MM.1S (cell line): ENCODE data around the gene NRM.

Experiments used
- DNase-seq: peaks from one replicate; pipeline ENCODE4 v3.0.0-alpha.2; 2015
- H2AFZ ChIP-seq: fragments of 300-600 bp; sonication (generic); 2 replicates; pipeline ENCODE4 v1.6.0; 2016; ENCODE audit warnings: antibody characterized with exemption, low read length
- H3F3A ChIP-seq: fragments of 300-600 bp; sonication (generic); 2 replicates; pipeline ENCODE4 v1.6.1; 2016; ENCODE audit warnings: mild to moderate bottlenecking, antibody characterized with exemption, low read length, moderate library complexity, mixed read lengths; ENCODE audit not compliant: insufficient read depth
- H3K27ac ChIP-seq: fragments of 300-600 bp; sonication (generic); 2 replicates; pipeline ENCODE4 v1.5.1; 2016; ENCODE audit warnings: mild to moderate bottlenecking, low read length
- H3K27me3 ChIP-seq: fragments of 300-600 bp; sonication (generic); replicated peaks from 2 replicates; pipeline ENCODE4 v1.6.0; 2016; ENCODE audit warnings: low read length; ENCODE audit not compliant: insufficient read depth
- H3K36me3 ChIP-seq: fragments of 300-600 bp; sonication (generic); replicated peaks from 2 replicates; pipeline ENCODE4 v1.6.1; 2016; ENCODE audit warnings: mild to moderate bottlenecking, low read length, mixed read lengths; ENCODE audit not compliant: insufficient read depth
- H3K4me1 ChIP-seq: fragments of 300-600 bp; sonication (generic); 2 replicates; pipeline ENCODE4 v1.6.1; 2016; ENCODE audit warnings: low read length, mixed read lengths
- H3K4me2 ChIP-seq: fragments of 300-600 bp; sonication (generic); 2 replicates; pipeline ENCODE4 v1.6.0; 2016; ENCODE audit warnings: low read depth, low read length
- H3K4me3 ChIP-seq: fragments of 300-600 bp; sonication (generic); 2 replicates; pipeline ENCODE4 v1.5.1; 2016; ENCODE audit warnings: low read length, mixed read lengths
- H3K79me2 ChIP-seq: fragments of 300-600 bp; sonication (generic); 2 replicates; pipeline ENCODE4 v1.6.1; 2016; ENCODE audit warnings: mixed run types, low read length, mixed read lengths
- H3K9ac ChIP-seq: fragments of 300-600 bp; sonication (generic); 2 replicates; pipeline ENCODE4 v1.6.1; 2016; ENCODE audit warnings: low read length, mixed read lengths
- H3K9me2 ChIP-seq: fragments of 300-600 bp; sonication (generic); replicated peaks from 2 replicates; pipeline ENCODE4 v1.6.1; 2016; ENCODE audit warnings: mild to moderate bottlenecking, low read length, mixed read lengths; ENCODE audit not compliant: insufficient read depth
- H3K9me3 ChIP-seq: fragments of 300-600 bp; sonication (generic); replicated peaks from 2 replicates; pipeline ENCODE4 v1.6.1; 2016; ENCODE audit warnings: mild to moderate bottlenecking, low read length, mixed read lengths; ENCODE audit not compliant: insufficient read depth
- H4K20me1 ChIP-seq: fragments of 300-600 bp; sonication (generic); 2 replicates; pipeline ENCODE4 v1.6.1; 2016; ENCODE audit warnings: mild to moderate bottlenecking, low read length, moderate library complexity, mixed read lengths; ENCODE audit not compliant: insufficient read depth
- EZH2 ChIP-seq: fragments of 300-600 bp; sonication (generic); optimal IDR thresholded peaks from 2 replicates; pipeline ENCODE3; 2017; ENCODE audit warnings: low read depth, mild to moderate bottlenecking, antibody characterized with exemption, low read length, mixed read lengths
- EZH2phosphoT487 ChIP-seq: fragments of 300-600 bp; sonication (generic); IDR thresholded peaks from 2 replicates; pipeline ENCODE4 v1.6.1; 2018; ENCODE audit warnings: antibody characterized with exemption, low read length
- TF ChIP-seq, protein P1 (sequence below): fragments of 300-600 bp; sonication (generic); IDR thresholded peaks from 2 replicates; pipeline ENCODE4 v1.5.1; 2016; ENCODE audit warnings: antibody characterized with exemption, low read length, mixed read lengths

The NRM gene

GRCh38 chr6:30691208-30691847 is 544 bp upstream of the NRM start:
- Histone ChIP-seq H3F3A (peaks cover 16% of the 10 kb centered on the region), H3K9me2 (no peaks in the 10 kb centered on the region), H3K9ac (peak overlapping the region; percentile 67; the same call in 1 of the 2 replicates), H2AFZ (peak overlapping the region; percentile 93), H3K4me3 (peak overlapping the region; percentile 88), H3K4me1 (peaks cover 25% of the 10 kb centered on the region), H3K36me3 (no peaks in the 10 kb centered on the region), H3K79me2 (peaks cover 11% of the 10 kb centered on the region), H4K20me1 (no peaks in the 10 kb centered on the region), H3K9me3 (no peaks in the 10 kb centered on the region), H3K27me3 (no peaks in the 10 kb centered on the region), H3K27ac (no peak overlapping the region), H3K4me2 (peak overlapping the region; percentile 89)
- no peak for DNase-seq
- TF ChIP-seq EZH2phosphoT487 (no peak), EZH2 (no peak)
- TF ChIP-seq, protein P1, sequence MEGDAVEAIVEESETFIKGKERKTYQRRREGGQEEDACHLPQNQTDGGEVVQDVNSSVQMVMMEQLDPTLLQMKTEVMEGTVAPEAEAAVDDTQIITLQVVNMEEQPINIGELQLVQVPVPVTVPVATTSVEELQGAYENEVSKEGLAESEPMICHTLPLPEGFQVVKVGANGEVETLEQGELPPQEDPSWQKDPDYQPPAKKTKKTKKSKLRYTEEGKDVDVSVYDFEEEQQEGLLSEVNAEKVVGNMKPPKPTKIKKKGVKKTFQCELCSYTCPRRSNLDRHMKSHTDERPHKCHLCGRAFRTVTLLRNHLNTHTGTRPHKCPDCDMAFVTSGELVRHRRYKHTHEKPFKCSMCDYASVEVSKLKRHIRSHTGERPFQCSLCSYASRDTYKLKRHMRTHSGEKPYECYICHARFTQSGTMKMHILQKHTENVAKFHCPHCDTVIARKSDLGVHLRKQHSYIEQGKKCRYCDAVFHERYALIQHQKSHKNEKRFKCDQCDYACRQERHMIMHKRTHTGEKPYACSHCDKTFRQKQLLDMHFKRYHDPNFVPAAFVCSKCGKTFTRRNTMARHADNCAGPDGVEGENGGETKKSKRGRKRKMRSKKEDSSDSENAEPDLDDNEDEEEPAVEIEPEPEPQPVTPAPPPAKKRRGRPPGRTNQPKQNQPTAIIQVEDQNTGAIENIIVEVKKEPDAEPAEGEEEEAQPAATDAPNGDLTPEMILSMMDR: no peak

DNA sequence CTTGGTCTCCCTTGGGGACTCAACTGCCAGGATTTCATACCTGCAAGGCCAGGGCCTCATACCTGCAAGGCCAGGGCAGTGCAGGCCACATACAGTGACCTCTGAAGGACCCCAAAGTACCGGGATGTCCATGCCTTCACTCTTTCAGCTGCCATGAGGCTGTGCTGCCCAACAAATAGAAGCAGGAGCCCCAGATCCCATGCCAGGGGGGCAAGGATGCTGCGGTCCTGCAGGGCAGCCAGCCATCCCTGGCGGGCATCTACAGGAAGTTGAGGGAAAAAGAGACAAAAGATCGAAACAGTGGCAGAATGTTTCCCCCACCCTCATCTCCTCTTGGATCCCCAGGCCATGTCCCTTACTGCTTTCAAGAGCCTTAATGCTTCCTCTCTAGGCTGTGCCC is 799 bp downstream of the NRM start:
- Histone ChIP-seq H2AFZ (peak overlapping the region; percentile 93; the same call in 1 of the 2 replicates), H4K20me1 (no peaks in the 10 kb centered on the region), H3K27ac (no peak overlapping the region), H3K9me2 (no peaks in the 10 kb centered on the region), H3K4me3 (peak overlapping the region; percentile 88), H3F3A (peaks cover 27% of the 10 kb centered on the region), H3K27me3 (no peaks in the 10 kb centered on the region), H3K4me2 (peak overlapping the region; percentile 89), H3K36me3 (no peaks in the 10 kb centered on the region), H3K9me3 (no peaks in the 10 kb centered on the region), H3K79me2 (peaks cover 25% of the 10 kb centered on the region), H3K9ac (peak overlapping the region; percentile 67; the same call in 1 of the 2 replicates), H3K4me1 (peaks cover 25% of the 10 kb centered on the region)
- TF ChIP-seq EZH2phosphoT487 (no peak), EZH2 (no peak)
- TF ChIP-seq, protein P1: no peak
- DNase-seq: no peak

- peaks cover 32% of the 10 kb centered on the region for H3K79me2 ChIP-seq
- no peaks in the 10 kb centered on the region for H3K9me2 ChIP-seq
- TF ChIP-seq EZH2phosphoT487 (no peak), EZH2 (no peak)
- TF ChIP-seq, protein P1: no peak
- H3K27ac ChIP-seq: no peak overlapping the region
- no peaks in the 10 kb centered on the region for H3K9me3 ChIP-seq
- peaks cover 29% of the 10 kb centered on the region for H3F3A ChIP-seq
- H3K36me3 ChIP-seq: no peaks in the 10 kb centered on the region
- no peak overlapping the region for H2AFZ ChIP-seq
- no peak overlapping the region for H3K9ac ChIP-seq
- no peak overlapping the region for H3K4me3 ChIP-seq
- H4K20me1 ChIP-seq: no peaks in the 10 kb centered on the region
- H3K4me2 ChIP-seq: peak overlapping the region; percentile 89; the same call in 1 of the 2 replicates
- peaks cover 25% of the 10 kb centered on the region for H3K4me1 ChIP-seq
- no peak for DNase-seq
- no peaks in the 10 kb centered on the region for H3K27me3 ChIP-seq
Measured at GRCh38 chr6:30689022-30689865, 1.5 kb downstream of the NRM start.
